HG03432 (cell line): ENCODE measurements around the gene TDO2.

Experiments used
- ATAC-seq: cut with Tn5 transposase; IDR thresholded peaks from one replicate; pipeline ENCODE4 v1.9.1; 2021; ENCODE audit warnings: mild to moderate bottlenecking, moderate library complexity; ENCODE audit not compliant: unreplicated experiment

Gene TDO2

GRCh38 chr4:155952501-155952901 is 49.0 kb downstream of the TDO2 start:
- no peak for ATAC-seq

- peak; percentile 95 for ATAC-seq
Measured at GRCh38 chr4:155953151-155954117, 49.9 kb downstream of the TDO2 start, which contains the start of gene CTSO. TSS of gene CTSO (minus strand) at chr4:155953866. CDS start at chr4:155953847, 19 bp downstream.

DNA sequence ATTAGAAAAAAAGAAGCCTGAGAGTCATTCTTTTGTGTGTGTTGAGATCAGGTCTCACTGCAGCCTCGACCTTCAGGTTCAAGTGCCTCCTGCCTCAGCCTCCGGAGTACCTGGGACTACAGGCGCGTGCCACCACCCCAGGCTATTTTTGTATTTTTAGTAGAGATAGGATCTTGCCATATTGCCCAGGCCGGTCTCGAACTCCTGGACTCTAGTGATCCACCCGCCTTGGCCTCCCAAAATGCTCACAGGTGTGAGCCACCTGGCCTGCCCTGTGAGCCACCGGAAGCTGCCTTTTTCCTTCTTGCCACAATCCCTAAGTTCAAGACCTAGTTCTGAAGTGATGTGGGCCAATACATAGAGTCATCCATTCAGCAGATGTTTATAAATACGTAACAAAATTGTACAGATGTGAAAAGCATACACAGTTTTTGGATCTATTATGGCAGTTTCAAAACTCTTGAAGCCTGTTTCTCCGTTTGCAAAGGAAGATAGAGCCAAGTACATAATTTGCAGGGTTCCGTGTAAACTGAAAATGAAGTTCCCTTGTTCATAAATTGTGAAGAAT is 50.7 kb downstream of the TDO2 start:
- ATAC-seq = no peak

DNA sequence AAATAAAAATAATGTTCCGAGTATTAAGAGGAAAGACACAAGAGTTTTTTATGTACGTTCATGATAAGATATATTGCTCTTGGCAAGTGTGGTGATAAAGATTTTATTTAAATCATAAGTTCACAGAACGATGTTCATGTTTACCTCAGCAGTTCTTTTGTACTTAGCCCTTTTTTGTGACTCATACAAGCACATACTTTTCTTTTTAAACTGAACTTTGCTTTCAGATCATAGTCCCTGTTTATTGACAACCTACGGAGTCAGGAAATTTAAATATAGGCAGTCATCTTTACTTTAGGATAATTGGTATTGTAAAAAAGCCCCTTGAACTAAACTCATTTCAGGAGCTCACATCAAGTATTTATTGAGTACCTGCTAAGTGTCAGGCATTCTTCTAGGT is 51.4 kb downstream of the TDO2 start:
- no peak for ATAC-seq

- no peak for ATAC-seq
Measured at GRCh38 chr4:155956461-155956860, 53.0 kb downstream of the TDO2 start.

DNA sequence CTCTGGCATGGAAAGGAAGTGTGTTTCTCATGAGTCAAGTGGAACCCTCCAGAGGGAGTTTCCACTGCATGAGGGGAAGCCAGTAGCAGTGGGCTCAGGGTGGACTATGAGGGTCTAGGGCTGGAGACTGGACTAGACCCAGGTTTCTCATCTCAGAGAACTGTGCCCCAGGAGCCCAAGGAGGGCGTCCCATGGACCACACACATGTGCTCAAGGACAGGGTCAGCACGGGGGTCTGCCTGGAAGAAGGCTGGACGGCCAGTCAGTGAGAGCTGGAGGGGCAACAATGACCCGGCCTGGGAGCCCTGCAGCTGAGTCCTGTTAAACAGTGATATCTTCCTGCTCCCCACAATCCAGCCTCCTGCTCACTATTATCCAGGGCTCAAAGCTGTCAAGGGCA is 55.9 kb downstream of the TDO2 start:
- ATAC-seq = no peak

DNA sequence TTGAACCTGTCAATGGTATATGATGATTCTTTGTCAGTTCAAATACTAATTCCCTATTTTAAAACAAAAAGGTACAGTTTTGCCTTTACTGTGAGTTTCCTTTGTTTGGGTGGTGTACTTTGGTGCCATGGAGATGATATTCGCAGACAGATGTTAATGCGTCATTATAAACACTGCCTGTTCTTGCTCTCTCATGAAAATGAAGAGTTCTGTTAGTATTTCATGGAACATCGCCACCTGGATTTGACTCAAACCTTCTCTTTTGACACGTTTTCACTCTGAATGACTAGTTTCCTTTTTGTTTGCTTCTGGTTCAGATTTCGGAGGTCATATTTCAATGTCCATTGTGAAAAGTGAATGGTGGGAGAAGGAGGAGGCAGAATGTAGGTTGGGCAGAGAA is 57.0 kb downstream of the TDO2 start:
- ATAC-seq = no peak

GRCh38 chr4:155961575-155961974 is 58.1 kb downstream of the TDO2 start:
- ATAC-seq = no peak

DNA sequence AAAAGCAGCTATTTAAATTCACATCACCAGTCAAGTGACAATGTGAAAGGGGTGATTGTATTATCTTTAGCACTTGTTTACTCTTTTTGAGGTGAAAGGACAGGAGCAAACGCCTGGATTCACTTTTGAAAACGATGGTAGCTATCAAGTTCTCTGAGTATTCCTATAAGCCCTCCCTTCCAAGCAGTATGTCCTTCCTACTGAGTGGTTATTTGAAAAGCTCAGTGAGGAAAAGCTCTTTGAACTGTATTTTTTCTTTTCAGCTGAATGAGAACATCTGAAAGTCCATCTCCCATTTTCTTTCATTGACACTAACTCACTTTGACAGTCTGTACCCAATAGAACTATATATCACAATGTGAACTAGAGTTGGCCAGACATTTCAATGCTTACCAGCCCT is 59.3 kb downstream of the TDO2 start:
- no peak for ATAC-seq

- no peak for ATAC-seq
Measured at GRCh38 chr4:155964016-155964891, 60.8 kb downstream of the TDO2 start.

DNA sequence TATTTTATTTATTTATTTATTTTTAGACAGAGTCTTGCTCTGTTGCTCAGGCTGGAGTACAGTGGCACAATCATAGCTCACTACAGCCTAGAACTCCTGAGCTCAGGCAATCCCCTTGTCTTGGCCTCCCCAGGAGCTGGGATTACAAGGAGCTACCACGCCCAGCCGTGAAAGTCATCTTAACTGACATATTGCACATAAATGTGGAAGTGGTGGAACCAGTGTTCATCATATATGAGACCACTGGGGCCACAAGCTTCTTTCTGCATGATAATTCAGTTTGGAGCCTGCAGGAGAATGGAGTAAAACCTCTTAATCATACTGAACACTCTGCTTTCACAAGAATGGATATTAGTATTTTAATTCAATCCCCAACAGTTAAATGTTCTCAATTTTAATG is 62.7 kb downstream of the TDO2 start:
- ATAC-seq = no peak

DNA sequence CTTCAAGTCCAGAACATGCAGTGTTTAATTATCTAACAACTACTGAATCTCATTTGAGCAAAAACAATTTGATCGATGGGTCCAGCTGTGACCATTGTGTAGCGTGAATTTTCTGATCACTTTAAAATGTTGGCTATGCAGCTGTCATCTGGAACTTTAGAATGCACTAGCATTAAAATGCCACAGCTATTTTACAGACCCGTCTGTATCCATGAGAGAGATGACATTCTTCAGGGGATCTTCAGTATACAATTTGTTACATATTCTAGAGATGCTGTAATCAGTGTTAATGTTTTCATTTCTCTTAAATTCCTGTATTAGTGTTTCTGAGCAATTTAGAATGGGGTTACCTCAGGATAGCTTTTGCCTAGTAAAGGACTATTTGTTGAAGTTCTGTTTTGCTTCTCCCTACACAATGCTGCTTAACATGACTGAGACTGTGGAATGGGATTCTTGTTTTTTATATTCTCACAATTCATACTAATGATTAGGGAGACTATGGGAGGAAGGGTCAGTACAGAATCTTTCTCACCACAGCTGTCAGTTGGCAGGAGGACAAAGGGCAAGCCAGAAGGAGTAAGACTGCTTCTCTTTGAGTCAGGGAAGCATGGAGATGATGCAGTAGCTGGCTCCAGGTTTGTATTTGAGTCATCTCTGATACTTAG is 63.4 kb downstream of the TDO2 start:
- ATAC-seq = no peak
